ENCODE data around the gene RBM10.

RBM10 gene

DNA sequence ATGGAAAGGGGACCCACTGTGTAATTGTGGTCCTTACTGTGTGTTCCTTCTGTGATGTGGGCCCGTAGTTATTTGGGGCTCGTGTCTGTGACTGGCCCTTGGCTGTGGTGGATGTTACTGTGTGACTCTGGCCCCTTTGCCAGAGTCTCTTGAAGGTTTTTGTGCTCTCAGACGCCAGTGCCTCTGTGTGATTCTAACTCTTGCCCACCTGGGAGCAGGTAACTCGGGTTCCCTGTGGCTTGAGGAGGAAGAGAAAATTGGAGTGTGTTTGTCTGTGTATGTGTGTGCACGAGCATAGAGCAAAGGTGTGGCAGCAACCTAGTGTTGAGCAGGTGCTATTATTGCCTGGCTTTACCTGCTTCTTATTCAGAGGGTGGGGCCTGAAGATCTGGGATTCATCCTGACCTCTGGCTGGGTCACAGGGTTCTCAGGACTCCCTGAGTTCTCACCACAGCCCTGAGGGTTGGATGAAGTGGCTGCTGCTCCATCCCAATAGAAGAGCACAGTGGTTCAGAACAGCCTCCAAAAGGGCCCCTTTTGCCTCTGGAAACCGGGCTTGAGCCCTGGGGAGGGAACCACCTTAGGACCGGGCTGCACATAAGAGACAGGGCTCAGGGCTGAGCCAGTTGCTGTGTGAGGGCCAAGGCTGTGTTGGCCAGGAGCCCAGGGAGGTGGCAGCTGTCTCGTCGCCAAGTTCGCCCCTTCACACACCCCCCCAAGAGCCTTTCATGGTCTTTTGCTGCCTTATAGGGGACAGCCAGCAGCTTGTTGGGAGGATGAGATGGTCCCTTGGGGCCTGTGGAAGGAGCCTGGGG is 1.3 kb downstream of the RBM10 start:
- in situ Hi-C loops (cut with MboI; ENCODE audit: low pct_unique_long_range_greater_than_20kb, low sequenced_read_pairs), result no loop called here
- no peak for DNase-seq

GRCh38 chrX:47146936-47147859 is 2.2 kb downstream of the RBM10 start:
- DNase-seq, result no peak
- in situ Hi-C loops (cut with MboI; ENCODE audit: low pct_unique_long_range_greater_than_20kb, low sequenced_read_pairs), result no loop called here

DNA sequence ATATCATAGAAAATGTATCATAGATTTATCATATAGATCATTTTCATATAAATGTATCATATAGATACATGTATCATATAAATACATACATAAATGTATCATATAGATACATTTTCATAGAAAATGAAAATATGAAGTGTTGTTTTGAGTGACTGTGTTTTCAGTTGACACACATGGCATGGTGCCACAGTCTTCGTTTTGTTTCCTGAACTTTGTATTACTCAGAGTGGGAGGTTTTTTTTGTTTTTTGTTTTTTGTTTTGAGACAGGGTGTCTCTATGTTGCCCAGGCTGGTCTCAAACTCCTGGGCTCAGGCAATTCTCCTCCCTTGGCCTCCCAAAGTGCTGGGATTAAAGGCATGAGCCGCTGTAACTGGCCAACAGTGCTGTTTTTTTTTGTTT is 3.9 kb downstream of the RBM10 start:
- in situ Hi-C loops (cut with MboI; ENCODE audit: low pct_unique_long_range_greater_than_20kb, low sequenced_read_pairs), result no loop called here
- DNase-seq, result no peak

GRCh38 chrX:47151435-47151834 is 6.4 kb downstream of the RBM10 start:
- in situ Hi-C loops (cut with MboI; ENCODE audit: low pct_unique_long_range_greater_than_20kb, low sequenced_read_pairs), result no loop called here
- DNase-seq, result no peak

DNA sequence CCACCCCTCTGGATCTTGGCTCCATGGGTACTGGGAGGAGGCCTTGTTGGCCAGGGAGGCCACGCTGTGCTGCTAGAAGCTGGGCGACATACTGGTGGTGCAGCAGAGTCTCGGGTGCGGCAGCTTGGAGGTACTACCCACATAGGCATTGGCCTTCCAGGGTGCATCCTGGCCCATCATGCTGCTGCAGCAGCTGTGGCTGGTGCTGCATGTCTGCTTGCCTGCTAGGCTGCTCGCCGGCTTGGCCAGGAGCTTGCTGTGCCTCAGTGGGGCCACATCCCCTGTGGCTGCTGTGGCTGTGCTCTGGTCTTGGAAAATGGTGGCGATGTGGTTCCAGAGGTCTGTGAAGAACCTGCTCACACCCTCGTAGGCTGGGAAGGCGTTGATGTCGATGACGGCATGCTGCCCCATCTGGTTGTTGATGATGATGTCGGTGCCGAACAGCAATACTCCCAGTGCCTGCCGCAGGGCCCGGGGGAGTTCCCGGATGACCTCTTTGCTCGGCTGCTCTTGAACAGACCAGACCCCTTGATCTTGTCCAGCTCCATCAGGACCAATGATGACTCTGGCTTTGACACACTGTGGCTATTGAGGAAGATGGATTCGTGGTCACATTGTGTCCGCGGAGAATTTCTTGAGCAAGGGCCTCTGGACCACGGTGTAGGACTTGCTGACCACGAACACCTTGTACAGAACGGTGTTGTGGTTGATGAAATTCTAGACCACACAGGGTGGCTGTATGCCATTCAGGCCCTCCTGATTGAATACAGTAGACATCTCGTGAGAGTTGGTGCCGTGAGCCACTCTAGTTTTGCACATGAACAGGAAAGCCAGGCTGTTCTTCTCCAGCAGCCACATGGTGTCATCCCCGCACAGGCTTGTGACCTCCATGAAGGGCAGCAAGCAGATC is 11.8 kb downstream of the RBM10 start:
- peak; percentile 14 for DNase-seq
- in situ Hi-C loops (cut with MboI; ENCODE audit: low pct_unique_long_range_greater_than_20kb, low sequenced_read_pairs), result no loop called here

DNA sequence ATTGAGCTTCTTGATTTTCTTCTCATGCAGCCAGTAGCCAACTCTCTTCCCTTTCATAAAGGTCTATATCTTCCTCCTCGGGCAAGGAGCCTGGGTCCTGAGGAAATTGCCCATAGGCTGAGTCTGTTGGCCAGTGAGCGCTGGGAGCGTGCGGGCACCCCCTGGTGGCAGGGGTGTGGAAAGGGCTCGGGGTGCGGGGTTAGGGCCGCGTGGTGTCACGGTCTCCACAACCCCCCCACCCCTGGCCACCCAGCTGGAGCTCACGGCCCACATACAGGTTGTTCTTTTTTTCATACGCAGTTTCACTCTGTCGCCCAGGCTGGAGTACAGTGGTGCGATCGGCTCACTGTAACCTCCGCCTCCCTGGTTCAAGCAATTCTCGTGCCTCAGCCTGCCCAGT is 13.1 kb downstream of the RBM10 start:
- DNase-seq, result no peak
- in situ Hi-C loops (cut with MboI; ENCODE audit: low pct_unique_long_range_greater_than_20kb, low sequenced_read_pairs), result no loop called here

DNA sequence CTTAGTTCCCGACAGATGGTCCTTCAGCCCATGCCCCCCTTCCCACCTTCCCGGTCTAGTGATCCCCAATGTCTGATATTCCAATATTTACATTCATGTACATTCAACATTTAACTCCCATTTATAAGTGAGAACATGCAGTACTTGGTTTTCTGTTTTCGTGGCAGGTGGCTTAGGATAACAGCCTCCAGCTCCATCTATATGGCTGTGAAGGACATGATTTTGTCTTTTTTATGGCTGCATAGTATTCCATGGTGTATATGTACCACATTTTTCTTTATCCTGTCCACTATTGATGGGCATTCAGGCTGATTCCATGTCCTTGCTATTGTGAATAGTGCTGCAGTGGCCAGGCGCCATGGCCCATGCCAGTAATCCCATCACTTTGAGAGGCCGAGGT is 13.8 kb downstream of the RBM10 start:
- DNase-seq, result no peak
- in situ Hi-C loops (cut with MboI; ENCODE audit: low pct_unique_long_range_greater_than_20kb, low sequenced_read_pairs), result no loop called here

DNA sequence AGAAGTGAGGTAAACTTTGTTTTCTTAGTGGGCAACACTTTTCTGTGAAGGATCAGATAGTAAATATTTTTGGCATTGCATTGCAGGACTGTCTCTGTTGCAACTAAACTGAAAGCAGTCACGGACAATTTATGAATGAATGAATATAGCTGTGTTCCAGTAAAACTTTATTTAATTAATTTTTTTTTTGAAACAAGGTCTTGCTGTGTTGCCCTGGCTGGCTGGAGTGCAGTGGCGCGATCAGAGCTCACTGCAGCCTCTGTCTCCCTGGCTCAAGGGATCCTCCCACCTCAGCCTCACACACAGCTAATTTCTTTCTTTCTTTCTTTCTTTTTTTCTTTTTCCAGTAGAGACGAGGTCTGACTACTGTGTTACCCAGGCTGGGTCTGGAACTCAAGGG is 15.8 kb downstream of the RBM10 start:
- in situ Hi-C loops (cut with MboI; ENCODE audit: low pct_unique_long_range_greater_than_20kb, low sequenced_read_pairs), result no loop called here

GRCh38 chrX:47162927-47163583 is 18.0 kb downstream of the RBM10 start:
- DNase-seq, result no peak
- in situ Hi-C loops (cut with MboI; ENCODE audit: low pct_unique_long_range_greater_than_20kb, low sequenced_read_pairs), result no loop called here

More for the DNA sequence above, 15.8 kb downstream of the RBM10 start:
- DNase-seq, result no peak

DNA sequence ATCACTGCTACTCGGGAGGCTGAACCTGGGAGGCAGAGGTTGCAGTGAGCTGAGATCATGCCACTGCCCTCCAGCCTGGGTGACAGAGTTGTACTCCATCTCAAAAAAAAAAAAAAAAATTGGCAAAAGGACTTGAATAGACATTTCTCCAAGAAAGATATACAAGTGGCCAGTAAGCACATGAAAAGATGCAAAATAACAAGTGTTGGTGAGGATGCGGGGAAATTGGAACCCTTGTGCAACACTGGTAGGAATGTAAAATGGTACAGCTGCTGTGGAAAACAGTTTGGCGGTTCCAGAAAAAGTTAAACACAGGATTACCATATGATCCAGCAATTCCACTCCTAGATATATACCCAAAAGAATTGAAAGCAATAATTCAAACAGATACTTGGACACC is 19.4 kb downstream of the RBM10 start:
- in situ Hi-C loops (cut with MboI; ENCODE audit: low pct_unique_long_range_greater_than_20kb, low sequenced_read_pairs), result no loop called here
- no peak for DNase-seq

GRCh38 chrX:47166126-47166525 is 21.1 kb downstream of the RBM10 start:
- no peak for DNase-seq
- in situ Hi-C loops (cut with MboI; ENCODE audit: low pct_unique_long_range_greater_than_20kb, low sequenced_read_pairs), result no loop called here

- no peak for DNase-seq
- in situ Hi-C loops (cut with MboI; ENCODE audit: low pct_unique_long_range_greater_than_20kb, low sequenced_read_pairs), result no loop called here
These were observed 23.6 kb downstream of the RBM10 start for GRCh38 chrX:47168495-47169073.

- no peak for DNase-seq
- in situ Hi-C loops (cut with MboI; ENCODE audit: low pct_unique_long_range_greater_than_20kb, low sequenced_read_pairs), result no loop called here
These were observed 24.3 kb downstream of the RBM10 start for GRCh38 chrX:47169273-47169672.

DNA sequence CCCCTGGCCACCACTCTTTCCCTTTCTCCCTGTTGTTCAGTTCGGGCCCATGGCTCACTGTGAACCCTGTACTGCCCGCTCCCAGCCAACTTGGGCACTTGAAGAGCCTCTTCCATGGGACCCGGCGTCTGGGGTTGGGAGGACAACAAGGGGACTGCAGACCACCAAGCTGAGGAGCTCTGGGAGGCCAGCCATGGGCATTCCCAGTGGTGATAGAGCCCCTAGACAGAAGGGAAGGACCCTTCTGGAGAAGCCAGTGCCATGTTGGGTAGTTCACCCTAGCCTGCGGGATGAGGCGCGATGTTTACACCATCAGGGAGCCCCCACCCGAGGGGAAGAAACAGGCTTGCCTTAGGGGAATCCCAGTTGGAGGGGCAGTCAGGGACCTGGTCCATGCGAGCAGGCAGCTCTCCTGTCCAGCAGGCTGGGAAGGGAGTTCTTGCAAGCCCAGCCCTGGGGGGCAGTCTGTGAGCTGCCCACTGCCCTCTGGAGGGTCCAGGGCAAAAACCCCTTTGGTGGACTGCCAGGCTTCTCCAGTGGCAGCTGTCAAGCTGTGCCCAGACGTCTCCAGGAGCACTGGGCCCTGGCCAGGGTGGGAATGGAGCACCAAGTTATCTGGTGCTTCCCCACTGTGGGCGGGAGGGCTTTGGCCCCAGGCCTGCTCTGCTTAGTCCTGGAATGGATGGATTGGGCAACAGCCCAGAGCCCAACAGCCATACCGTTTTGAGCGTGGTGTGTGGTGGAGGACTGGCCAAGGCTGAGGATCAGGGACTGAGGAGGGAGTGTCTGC is 24.9 kb downstream of the RBM10 start:
- in situ Hi-C loops (cut with MboI; ENCODE audit: low pct_unique_long_range_greater_than_20kb, low sequenced_read_pairs), result no loop called here
- no peak for DNase-seq

- in situ Hi-C loops (cut with MboI; ENCODE audit: low pct_unique_long_range_greater_than_20kb, low sequenced_read_pairs), result no loop called here
- no peak for DNase-seq
These were observed 26.1 kb downstream of the RBM10 start for GRCh38 chrX:47170861-47171692.

- in situ Hi-C loops (cut with MboI; ENCODE audit: low pct_unique_long_range_greater_than_20kb, low sequenced_read_pairs), result no loop called here
- DNase-seq, result no peak
These were observed 27.0 kb downstream of the RBM10 start for GRCh38 chrX:47171996-47172395.

DNA sequence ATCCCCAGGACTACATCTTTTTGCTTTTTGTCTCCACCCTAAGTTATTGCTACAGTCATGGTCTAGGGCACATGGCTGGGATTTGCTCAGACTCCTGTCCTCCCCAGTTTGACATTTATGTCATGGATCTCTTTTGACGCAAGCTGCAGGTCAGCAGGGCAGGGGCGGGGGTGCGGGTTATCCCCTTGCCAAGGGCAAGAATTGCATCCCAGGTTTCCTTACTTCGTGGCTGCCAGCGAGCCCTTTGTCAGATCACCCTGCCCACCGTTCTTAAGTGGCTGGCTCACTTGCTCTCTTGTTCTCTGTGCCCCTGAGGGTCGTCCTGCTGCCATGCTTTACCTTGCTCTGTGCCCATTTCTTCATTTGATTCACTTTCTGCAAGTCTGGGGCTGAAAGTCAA is 27.5 kb downstream of the RBM10 start:
- in situ Hi-C loops (cut with MboI; ENCODE audit: low pct_unique_long_range_greater_than_20kb, low sequenced_read_pairs), result no loop called here
- DNase-seq, result no peak
